Stimulated activated CD8-positive, alpha-beta memory T cell treated with anti-CD3 and anti-CD28 coated beads, Interleukin-4, amount 100 ng/mL, for 48 hours (primary cell): Measurements from ENCODE around the gene SNX6.
"Not testable (repeated sequence)": the region's sequence is repeated elsewhere in the genome, so short reads cannot be mapped to it uniquely, and the experiment has no call there.

Source experiments
- DNase-seq: peaks from one replicate; pipeline ENCODE4 v3.0.0-alpha.2; 2020

The SNX6 gene

GRCh38 chr14:34520304-34520970, 109.5 kb downstream of the SNX6 start:
- not testable (repeated sequence) for DNase-seq
